ENCODE measurements around the gene SERPING1.
A peak's percentile ranks its signal among the peaks of the same experiment; 100 is the strongest.

The SERPING1 gene

DNA sequence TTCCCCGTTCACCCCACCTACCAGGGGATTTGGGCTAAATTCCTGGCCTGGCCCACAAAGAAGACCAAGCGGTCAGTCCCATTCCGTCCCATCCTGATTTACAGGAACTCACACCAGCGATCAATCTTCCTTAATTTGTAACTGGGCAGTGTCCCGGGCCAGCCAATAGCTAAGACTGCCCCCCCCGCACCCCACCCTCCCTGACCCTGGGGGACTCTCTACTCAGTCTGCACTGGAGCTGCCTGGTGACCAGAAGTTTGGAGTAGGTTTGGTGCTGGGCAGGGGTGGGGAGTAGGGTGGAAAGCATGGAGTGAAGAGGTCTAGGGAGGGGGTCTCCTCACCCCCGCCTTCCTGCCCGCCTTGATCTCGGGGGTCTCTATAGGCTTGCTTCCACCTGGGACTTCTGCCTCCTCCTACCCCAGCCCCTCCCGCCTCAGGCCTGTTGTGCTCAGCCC lies at the start of gene SERPING1:
SERPING1 (plus strand) TSS at position 225 of the 455 bp plus-strand sequence. CDS start 586 bp downstream, outside the sequence.
- DNase-seq (ENCODE audit: low read depth in 4 of 4, low spot score in 1 of 4) = no peak

DNA sequence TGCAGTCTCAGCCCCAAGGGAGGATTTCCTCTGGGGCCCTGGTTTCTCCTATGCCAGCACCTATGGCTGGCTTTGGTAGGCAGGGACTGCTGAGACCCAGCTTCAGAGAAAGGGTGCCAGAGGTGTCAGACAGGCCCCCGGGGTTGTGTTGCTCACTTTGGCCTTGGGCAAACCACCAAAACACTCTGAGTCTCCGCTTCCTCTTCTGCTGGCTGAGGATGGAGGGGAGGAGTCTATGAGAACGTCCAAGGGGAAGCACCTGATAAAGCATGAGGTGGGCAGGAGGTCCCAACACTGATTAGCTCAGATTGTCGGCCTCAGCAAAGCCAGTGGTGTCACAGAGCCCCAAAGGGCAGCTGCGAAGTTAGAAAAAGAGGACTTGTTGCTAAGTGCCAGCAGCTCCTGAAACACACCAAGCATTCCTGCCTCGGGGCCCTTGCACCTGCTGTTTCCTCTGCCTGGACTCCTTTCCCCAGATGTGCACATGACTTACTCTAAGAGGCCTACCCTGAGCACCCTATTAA lies 49.6 kb upstream of the SERPING1 start:
- no peak for DNase-seq (ENCODE audit: low read depth in 4 of 4, low spot score in 1 of 4)

DNA sequence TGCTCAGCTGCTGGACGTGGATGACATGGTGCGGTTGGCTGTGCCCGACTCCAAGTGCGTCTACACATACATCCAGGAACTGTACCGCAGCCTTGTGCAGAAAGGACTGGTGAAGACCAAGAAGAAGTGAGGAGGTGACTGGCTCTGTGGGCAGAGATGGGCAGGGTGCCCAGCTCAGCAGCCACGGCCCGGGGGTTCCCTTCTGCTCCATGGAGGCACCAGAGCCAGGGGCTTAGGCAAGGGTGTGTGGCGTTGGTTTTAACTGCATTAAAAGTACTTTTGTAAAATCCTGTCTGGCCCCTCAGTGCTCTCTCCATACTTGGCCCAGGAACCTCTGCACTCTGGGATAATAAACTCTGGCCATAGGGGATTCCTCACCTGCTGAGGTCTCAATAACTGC lies 47.5 kb upstream of the SERPING1 start:
- DNase-seq (ENCODE audit: low read depth in 4 of 4, low spot score in 1 of 4) = no peak

DNA sequence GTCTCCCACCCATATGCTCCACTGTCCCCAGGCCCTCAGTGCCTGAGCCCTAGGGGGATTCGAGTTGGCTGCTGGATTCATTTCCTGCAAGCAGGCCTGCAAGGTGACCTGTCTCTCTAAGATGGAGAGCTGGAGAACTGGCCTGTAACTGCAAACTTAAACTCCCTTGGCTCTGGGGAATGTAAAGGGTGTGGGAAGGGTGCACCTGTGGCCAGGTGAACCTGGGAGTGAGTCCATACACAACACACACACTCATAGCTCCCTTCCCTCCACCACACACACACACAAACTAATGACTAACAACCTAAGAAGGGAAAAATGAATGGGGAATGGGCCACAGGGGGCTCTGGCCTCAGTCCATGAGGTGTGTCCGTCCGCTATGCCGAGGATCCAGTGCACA lies 45.5 kb upstream of the SERPING1 start:
- no peak for DNase-seq (ENCODE audit: low read depth in 4 of 4, low spot score in 1 of 4)

DNA sequence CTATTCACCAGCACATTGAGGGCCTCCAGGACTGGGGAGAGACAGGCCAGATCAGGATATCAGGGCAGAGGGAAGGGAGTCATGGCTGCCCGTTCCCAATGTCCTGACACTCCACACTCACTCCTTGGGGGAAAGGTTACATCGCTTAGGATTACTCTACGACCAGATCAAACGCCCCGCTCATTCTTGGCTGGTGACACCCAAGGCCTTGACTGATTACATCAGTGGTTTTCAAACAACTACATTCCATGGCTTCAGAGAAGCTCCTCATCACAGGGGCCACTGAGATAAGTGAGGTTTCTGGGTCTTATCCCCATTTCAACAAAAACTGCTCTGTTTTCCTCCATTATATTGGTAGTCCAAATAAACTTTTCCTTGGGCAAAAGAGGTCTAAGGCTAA lies 45.0 kb upstream of the SERPING1 start:
- DNase-seq (ENCODE audit: low read depth in 4 of 4, low spot score in 1 of 4) = no peak

DNA sequence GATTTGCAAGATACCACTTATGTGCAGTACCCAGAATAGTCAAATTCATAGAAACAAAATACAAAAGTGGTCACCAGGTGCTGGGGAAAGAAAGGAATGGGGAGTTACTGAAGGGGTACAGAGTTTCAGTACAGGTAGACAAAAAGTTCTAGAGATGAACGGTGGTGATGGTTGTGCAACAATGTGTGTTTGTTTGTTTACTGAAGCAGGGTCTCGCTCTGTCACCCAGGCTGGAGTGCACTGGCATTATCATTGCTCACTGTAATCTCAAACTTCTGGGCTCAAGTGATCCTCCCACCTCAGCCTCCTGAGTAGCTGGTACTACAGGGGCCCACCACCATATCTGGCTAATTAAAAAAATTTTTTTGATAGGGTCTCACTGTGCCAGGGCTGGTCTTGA lies 42.1 kb upstream of the SERPING1 start:
- DNase-seq (ENCODE audit: low read depth in 4 of 4, low spot score in 1 of 4) = no peak

DNA sequence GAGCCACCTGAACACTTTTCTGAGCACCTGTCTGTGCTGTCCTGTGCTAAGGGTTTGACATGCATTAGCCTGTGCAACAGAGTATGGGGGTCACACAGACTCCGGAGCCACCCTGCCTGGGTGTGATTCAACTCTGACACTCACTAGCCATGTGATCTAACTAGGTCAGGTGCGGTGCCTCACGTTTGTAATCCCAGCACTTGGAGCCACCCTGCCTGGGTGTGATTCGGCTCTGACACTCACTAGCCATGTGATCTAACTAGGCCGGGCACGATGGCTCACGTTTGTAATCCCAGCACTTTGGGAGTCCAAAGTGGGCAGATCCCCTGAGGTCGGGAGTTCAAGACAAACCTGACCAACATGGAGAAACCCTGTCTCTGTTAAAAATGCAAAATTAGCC lies 41.4 kb upstream of the SERPING1 start:
- DNase-seq (ENCODE audit: low read depth in 4 of 4, low spot score in 1 of 4) = no peak

DNA sequence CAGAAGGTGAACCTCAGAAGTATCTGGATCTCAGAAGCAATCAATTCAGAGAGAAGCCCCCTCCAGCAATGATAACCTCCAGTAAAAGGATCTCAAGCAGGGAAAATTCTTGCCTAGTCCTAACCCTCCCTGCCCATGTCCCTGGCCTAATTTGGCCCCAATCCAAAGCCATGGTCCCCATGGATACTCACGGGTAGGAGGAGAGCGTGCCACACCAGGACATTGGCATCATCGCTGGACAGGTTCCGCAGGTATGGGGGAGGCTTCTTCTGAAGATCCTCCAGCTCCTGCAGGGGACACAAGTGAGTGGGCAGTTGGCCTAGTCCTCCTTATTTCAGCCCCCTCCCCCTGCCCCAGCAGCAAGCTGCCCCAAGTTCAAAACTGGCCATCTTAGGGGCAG lies 37.3 kb upstream of the SERPING1 start:
- DNase-seq (ENCODE audit: low read depth in 4 of 4, low spot score in 1 of 4) = no peak

DNA sequence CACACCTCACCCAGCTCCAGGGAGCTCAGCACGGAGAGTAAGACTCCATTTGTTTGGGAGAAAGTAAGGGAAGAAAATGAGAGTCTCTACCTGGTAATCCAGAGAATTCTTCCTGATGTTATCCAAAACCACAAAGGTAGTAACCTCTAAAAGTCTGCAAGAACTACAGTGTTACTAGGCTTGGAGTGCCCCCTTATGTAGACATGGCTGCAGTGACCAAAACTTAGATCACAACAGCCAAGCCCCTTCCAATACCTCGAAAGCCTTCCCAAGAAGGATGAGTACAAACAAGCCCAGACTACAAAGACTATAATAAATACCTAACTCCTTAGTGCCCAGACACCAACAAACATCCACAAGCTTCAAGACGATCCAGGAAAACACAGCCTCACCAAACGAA lies 34.9 kb upstream of the SERPING1 start:
- DNase-seq (ENCODE audit: low read depth in 4 of 4, low spot score in 1 of 4) = no peak

DNA sequence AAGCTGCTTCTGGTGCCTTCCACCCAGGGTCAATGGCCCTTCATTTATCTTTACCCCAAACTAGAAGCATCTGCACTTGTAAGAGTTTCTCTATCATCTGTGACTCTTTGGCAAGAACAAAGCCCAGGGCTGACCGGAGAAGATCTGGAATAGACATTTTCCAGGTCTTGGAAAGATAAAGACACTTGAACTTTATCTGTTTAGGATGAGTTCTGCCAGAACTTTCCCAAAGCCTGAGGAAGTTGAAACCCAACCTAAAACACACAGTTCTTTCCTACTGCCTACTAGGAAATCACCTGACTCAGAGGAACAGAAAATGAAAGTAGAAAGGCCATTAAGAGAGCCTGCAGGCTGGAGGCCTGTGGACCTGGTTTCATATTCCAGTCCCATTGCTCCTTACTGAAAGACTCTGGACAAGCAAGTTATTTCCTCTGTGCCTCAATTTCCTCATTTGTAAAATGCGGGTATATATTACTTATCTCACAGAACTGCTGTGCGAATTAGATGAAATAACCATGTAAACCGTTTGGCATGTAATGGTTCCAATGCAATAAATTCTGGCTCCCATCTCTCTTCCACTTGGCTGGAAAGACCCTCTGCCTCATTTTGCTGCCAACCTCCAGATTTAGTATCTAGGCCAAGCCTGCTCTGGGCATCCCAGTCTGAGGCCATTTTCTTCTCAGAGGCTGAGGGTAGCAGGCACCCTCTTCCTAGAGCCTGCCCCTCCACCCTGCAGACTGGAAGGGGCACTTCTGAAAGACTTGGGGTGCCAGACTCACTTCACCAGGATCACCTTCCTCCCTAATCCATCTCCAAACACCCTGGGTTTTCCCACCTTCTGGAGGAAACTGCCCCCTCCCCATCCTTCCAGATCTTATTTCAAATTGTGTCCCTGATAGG lies 31.2 kb upstream of the SERPING1 start:
- no peak for DNase-seq (ENCODE audit: low read depth in 4 of 4, low spot score in 1 of 4)

DNA sequence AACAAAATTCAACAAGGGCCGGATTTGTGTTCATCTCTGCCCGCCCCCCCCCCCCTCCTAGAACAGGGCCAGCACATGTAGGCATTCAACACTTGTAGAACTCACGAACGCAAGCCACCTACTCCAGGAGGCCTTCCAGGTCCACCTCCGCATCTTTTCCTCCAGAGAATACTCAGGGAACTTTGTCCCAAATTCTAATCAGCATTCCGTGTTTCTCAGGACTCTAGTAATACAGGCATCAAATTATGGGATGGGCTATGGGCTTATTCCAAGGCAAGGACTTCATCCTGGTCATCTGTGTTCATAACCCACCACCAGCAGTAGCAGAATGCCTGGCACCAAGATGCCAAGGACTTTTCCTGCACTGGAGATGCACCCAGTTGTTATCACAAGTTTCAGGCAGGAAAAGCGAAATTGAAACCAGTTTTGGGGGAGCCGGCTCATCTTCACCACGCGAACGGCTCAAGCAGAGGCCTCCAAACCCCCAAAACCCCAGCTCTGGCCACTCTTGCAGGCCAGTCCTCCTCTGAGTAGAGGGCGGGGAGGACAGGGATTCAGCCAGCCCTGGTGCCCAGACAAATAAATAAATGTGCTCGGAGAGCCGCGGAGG lies 30.5 kb upstream of the SERPING1 start:
- peak in 1 of 4 experiments; percentile 15 for DNase-seq (ENCODE audit: low read depth in 4 of 4, low spot score in 1 of 4)

DNA sequence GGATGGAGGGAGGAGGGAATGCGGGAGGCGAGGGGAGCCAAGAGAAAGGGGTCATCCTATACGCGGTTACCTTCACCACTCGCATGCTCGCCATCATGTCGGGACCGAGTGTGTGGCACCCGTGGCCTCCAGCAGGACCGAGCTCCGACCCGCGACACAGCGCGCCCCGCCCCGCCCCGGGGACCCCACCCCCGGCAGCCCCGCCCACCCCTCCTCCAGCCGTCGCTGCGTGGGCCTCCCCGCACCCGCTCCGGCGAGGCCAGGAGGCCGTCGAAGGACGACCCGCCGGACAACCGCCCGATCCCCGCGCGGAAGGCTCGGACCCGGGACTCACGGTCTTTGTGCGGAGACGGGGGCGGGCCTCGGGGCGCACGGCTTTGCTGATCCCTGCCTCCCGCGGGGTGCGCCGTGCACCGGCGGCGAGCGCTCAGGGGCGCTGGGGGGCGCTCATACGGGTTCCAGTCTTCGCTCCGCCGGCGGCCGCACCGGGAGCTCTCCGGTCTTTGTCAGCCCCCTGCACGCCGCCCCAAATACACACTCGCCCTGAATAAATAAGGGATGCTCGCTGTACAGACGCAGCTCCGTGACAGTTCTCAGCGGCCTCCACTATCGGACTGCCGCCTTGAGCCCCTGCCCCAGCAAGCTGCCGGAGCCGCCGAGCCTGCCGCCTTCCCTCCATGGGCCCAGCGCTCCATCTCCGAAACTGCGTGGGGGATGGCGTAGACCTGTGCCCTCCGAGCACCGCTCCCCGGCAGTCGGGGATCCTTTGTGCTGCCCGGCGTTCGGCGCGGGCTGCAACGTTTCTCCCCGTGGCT lies 29.8 kb upstream of the SERPING1 start, which contains the start of gene UBE2L6:
UBE2L6 (minus strand) TSS at position 158 of the 815 bp plus-strand sequence; CDS start at position 97, 61 bp downstream.
- peak; percentile 42 to 82 (median 66) for DNase-seq (ENCODE audit: low read depth in 4 of 4, low spot score in 1 of 4)

DNA sequence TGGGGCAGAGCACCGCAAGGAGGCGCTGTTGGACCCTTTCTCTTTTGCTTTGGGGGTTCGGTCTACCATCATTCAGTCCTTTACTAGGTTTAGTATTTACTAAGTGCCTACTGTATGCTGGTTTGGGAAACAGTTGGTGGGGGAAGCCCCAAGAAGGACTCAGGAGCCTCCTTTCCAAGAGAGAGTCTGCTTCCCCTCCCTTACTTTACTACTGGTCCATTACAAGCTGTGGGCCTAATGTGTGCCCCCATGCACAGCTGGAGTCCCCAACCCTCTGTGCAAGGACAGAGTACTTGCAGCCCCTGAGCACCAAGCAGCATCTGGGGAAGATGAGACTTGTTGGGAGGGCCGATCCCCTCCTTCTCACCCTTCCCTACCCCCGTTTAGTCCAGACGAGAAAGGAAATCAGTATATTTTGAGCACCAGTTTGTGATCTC lies 29.1 kb upstream of the SERPING1 start:
- peak in 2 of 4 experiments; percentile 75 to 93 for DNase-seq (ENCODE audit: low read depth in 4 of 4, low spot score in 1 of 4)

DNA sequence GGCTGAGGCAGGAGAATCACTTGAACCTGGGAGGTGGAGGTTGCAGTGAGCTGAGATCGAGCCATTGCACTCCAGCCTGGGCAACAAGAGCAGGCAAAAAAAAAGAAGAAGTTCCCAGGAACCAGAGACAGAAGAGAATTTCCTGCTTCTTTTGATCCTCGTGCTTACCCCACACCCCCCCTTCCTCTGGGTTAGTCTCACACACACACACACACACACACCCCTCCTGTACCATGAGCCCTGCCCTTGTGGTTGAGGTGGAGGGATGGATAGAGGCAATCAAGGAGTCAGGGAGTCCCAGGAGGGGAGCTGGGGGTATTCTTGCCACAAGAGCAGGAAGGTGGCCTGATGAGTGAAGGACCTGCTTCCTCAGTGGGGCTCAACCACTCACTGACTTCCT lies 25.9 kb upstream of the SERPING1 start:
- no peak for DNase-seq (ENCODE audit: low read depth in 4 of 4, low spot score in 1 of 4)

DNA sequence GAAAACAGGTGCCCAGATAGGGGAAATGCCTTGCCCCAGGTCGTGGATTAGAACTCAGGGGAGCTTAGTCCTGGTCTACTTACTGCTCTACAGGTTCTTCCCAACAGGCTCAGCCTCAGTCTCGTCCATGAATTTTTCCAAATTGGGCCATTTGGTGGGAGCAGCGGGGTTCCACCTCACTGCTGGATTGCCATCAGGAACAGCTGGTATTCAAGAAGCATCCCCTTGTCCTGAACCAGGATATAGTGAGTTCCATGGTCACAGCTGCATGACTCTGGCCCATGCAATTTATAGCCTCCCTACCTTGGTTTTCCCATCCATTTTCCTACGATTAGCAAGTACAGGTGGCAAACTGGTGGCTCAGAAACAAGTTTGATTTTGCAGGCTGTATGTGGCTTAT lies 23.4 kb upstream of the SERPING1 start:
- no peak for DNase-seq (ENCODE audit: low read depth in 4 of 4, low spot score in 1 of 4)

DNA sequence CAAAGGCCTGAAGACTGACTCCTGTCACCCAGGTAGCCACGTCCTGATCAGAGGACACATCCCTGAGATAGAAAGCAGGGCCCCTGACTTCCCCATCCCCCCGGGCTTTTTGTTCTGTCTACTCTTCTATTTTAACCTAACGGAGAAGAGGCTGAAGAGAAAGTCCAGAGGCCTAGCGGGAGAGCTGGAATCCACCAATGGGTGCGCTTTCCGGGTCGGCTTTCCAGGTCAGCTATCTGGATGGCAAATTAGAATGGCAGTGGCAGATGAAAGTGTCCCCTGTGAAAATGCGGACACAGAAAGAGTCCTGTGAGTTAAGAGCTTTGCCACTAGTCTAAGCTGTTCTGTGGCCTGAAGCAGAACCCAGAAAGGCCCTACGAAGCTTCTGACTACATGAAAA lies 13.1 kb upstream of the SERPING1 start:
- DNase-seq (ENCODE audit: low read depth in 4 of 4, low spot score in 1 of 4) = no peak

DNA sequence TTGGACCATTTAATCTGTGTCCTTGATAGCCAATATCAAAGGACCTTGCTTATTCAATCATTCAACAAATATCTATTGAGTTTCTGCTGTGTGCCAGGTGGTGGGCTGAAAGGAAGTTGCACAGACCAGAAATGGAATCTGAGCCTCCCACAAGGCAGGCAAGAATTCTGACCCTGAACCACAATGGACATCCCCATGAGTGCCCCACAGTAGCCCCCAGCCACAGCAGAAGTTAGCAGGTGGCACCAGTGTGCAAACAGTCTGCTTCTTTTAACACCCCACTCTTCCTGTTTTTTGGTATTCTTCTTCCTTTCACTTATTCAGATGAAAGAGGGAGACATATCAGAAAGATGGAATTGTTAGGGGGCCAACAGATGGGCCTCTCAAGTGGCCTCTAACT lies 12.2 kb upstream of the SERPING1 start:
- no peak for DNase-seq (ENCODE audit: low read depth in 4 of 4, low spot score in 1 of 4)

DNA sequence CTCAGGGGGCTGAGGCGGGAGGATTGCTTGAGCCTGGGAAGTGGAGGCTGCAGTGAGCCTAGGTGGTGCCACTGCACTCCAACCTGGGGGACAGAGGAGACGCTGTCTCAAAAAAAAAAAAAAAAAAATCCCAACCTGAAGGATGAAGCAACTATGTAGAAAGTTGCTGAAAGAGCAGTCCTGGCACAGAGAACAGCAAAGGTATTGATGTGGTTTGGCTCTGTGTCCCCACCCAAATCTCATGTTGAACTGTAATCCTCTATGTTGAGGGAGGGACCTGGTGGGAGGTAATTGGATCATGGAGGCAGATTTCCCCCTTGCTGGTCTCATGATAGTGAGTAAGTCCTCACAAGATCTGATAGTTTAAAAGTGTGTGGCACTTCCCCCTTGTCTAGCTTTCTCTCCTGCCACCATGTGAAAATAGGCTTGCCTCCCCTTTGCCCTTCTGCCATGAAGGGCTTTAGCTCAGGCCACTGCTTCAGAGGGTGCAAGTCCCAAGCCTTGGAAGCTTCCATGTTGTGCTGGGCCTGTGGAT lies 10.7 kb upstream of the SERPING1 start:
- no peak for DNase-seq (ENCODE audit: low read depth in 4 of 4, low spot score in 1 of 4)

DNA sequence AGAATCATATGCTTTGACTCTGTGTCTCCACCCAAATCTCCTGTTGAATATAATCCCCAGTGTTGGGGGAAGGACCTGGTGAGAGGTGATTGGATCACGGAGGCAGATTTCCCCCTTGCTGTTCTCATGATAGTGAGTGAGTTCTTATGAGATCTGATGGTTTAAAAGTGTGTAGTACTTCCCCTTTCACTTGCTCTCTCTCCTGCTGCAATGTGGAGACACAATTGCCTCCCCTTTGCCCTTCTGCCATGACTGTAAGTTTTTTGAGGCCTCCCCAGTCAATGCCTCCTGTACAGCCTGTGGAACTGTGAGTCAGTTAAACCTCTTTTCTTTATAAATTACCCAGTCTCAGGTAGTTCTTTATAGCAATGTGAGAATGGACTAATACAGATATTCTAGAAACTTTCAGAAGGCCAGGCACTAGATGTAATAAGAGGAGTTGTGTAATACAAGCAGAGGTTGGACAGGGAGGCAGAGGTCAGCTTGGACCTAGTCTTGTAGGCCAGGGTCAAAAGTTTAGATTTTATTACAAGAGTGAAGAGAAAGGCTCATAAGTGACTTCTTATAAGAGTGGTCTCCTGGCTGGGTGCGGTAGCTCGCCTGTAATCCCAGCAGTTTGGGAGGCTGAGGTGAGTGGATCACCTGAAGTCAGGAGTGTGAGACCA lies 9.3 kb upstream of the SERPING1 start:
- DNase-seq (ENCODE audit: low read depth in 4 of 4, low spot score in 1 of 4) = no peak

DNA sequence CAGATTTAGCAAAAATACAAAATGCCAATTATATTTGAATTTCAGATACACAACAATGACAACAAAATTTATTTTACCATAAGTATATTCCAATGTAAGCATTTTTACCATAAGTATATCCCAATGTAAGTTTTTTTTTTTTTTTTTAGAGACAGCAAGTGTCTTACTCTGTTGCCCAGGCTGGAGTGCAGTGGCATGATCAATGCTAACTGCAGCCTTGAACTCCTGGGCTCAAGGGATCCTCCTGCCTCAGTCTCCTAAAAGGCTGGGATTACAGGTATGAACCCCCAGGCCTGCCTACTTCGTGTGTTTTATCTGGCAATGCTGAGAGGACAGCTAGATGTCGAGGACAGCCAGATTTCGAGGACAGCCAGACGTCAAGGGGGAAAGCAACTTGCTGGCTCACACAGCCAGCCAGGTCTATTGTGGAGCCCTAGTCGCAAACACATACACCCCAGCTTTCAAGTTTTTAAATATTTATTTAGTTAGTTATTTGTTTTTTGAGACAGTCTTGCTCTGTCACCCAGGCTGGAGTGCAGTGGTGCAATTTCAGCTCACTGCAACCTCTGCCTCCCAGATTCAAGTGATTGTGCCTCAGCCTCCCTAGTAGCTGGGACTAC lies 1.1 kb upstream of the SERPING1 start:
- no peak for DNase-seq (ENCODE audit: low read depth in 4 of 4, low spot score in 1 of 4)
